Measurements from ENCODE around the gene HSPA4L. TPM values are rescaled to one million over a fixed set of nuclear protein-coding genes. Genes with fewer than 3 reads are reported as not detected.

HSPA4L gene
- total and polyA plus RNA-seq, 10 of the 15 experiments (the other 5 are each of a cell fraction or from before 2014, with no cell fraction given) = 8.6 to 40.5 (median 21.4) TPM

GRCh38 chr4:127829014-127829413, 46.9 kb downstream of the HSPA4L start (continued):
- TF ChIP-seq REST (IDR thresholded peaks at IDR 0.05; ENCODE audit: low read depth, low read length) = no peak
- no peak for TF ChIP-seq CEBPZ (IDR thresholded peaks at IDR 0.05; ENCODE audit: low read depth, low read length)
- no peak for TF ChIP-seq PKNOX1 (IDR thresholded peaks at IDR 0.05)
- TF ChIP-seq ZNF687 (IDR thresholded peaks at IDR 0.05) = 0 out of 2 replicates have a peak, but pooled peaks have one; percentile 20
- TF ChIP-seq TBL1XR1 (IDR thresholded peaks at IDR 0.05; ENCODE audit: low read depth, low read length) = no peak
- TF ChIP-seq SREBF1 (IDR thresholded peaks at IDR 0.05; ENCODE audit: low read length) = no peak
- no peak for TF ChIP-seq HDAC6 (IDR thresholded peaks at IDR 0.05; ENCODE audit: unreplicated experiment)
- no peak for TF ChIP-seq EZH2 (IDR thresholded peaks at IDR 0.05; ENCODE audit: borderline replicate concordance, control insufficient read depth, low read depth, low read length)
- TF ChIP-seq ZNF384 (IDR thresholded peaks at IDR 0.05; ENCODE audit: borderline replicate concordance, low read depth, low read length) = no peak
- TF ChIP-seq CREM (IDR thresholded peaks at IDR 0.05; ENCODE audit: low read depth) = 0 out of 2 replicates have a peak, but pooled peaks have one; percentile 23
- TF ChIP-seq MEF2A (IDR thresholded peaks at IDR 0.05; ENCODE audit: insufficient read depth, low read depth, low read length) = no peak
- TF ChIP-seq RCOR1 (conservative IDR thresholded peaks at IDR 0.05; ENCODE audit: low read depth, low read length) = no peak
- no peak for TF ChIP-seq PRDM15 (CRISPR knock-in tag; IDR thresholded peaks at IDR 0.05)
